Kidney glomerular epithelial cell (primary cell): ENCODE measurements around the gene VWA3B.
"Not testable (repeated sequence)": the region's sequence is repeated elsewhere in the genome, so short reads cannot be mapped to it uniquely, and the experiment has no call there.

Experiments used
- DNase-seq: peaks from one replicate; lab custom pipeline; 2025; lab: John Stamatoyannopoulos, UW

Gene VWA3B

GRCh38 chr2:98086491-98087446, at the start of gene VWA3B:
Gene VWA3B (plus strand): TSS chr2:98087167. CDS start chr2:98093093, 5,926 bp downstream.
- DNase-seq = no peak

GRCh38 chr2:98037206-98037605, 49.8 kb upstream of the VWA3B start:
- DNase-seq = no peak

GRCh38 chr2:98037666-98038336, 49.2 kb upstream of the VWA3B start:
- no peak for DNase-seq

GRCh38 chr2:98039085-98039756, 47.7 kb upstream of the VWA3B start:
- DNase-seq = no peak

- no peak for DNase-seq
Measured at GRCh38 chr2:98040331-98040939, 46.5 kb upstream of the VWA3B start.

- DNase-seq = no peak
Measured at GRCh38 chr2:98043101-98043500, 43.9 kb upstream of the VWA3B start.

- not testable (repeated sequence) for DNase-seq
Measured at GRCh38 chr2:98044730-98045129, 42.2 kb upstream of the VWA3B start.

- DNase-seq = no peak
Measured at GRCh38 chr2:98050070-98050469, 36.9 kb upstream of the VWA3B start.

- no peak for DNase-seq
Measured at GRCh38 chr2:98058191-98058975, 28.6 kb upstream of the VWA3B start.

- no peak for DNase-seq
Measured at GRCh38 chr2:98060277-98060676, 26.7 kb upstream of the VWA3B start.

- DNase-seq = no peak
Measured at GRCh38 chr2:98063291-98063854, 23.6 kb upstream of the VWA3B start.

- no peak for DNase-seq
Measured at GRCh38 chr2:98065808-98066207, 21.2 kb upstream of the VWA3B start.

- no peak for DNase-seq
Measured at GRCh38 chr2:98067160-98067559, 19.8 kb upstream of the VWA3B start.

GRCh38 chr2:98070081-98070480, 16.9 kb upstream of the VWA3B start:
- DNase-seq = no peak

GRCh38 chr2:98072442-98072841, 14.5 kb upstream of the VWA3B start:
- no peak for DNase-seq

- no peak for DNase-seq
Measured at GRCh38 chr2:98078701-98079100, 8.3 kb upstream of the VWA3B start.

GRCh38 chr2:98084151-98084868, 2.7 kb upstream of the VWA3B start:
- DNase-seq = no peak

- no peak for DNase-seq
Measured at GRCh38 chr2:98084869-98085238, 2.1 kb upstream of the VWA3B start.

- DNase-seq = no peak
Measured at GRCh38 chr2:98085649-98086048, 1.3 kb upstream of the VWA3B start.

GRCh38 chr2:98087447-98088020, 567 bp downstream of the VWA3B start:
- no peak for DNase-seq
